ENCODE measurements around the gene ZNF366. TPM values are rescaled to one million over a fixed set of nuclear protein-coding genes. Genes with fewer than 3 reads are reported as not detected.

The ZNF366 gene
- polyA plus RNA-seq, 3 donors = 0.05 to 1.2 (median 0.76) TPM

DNA sequence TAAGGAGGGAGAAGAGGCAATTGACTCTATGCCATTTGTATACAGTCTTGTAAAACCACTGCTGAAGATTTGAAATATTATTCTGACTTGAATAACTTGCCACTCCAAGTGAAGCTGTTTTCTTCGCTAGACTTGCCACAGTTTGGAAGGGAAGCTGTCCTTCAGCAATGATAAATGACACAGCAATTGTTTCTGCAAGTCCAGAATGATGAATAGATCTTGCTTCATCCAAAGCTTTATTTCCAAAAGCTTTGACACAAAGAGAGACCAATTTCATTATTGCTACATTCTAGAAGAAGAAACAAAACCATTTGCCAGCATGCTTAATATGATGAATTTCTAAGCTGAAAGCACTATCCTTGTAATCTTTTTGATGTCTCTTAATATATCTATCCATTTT, 73.7 kb downstream of the ZNF366 start:
- H3K4me2 ChIP-seq (replicated peaks; ENCODE audit: extremely low read depth, low read length, poor library complexity, severe bottlenecking) = no peak overlapping the region
- no peaks in the 10 kb centered on the region for H3K9me3 ChIP-seq (replicated peaks in 1 of 2; ENCODE audit: control insufficient read depth in 1 of 2, insufficient read depth in 1 of 2, low read length in 2 of 2)
- no CpG with 5 or more reads among the region's 1 CpG for WGBS (ENCODE audit: insufficient coverage)
- Mint-ChIP-seq H3K36me3 (no peaks in the 10 kb centered on the region), H3K9me3 (peaks cover 0 to 2% (median 0%) of the 10 kb centered on the region in 7 donors), H3K27me3 (ENCODE audit: low read depth in 3 of 3) (peaks cover 0 to 2% (median 0%) of the 10 kb centered on the region in 3 donors), H3K4me3 (no peak overlapping the region), H3K27ac (peak overlapping the region in 5 of 7 donors; percentile 20 to 69 (median 51)), H3K4me1 (peaks cover 19% of the 10 kb centered on the region)
- DNase-seq = peak; percentile 28 to 37 (median 30)
- TF ChIP-seq, protein P1, sequence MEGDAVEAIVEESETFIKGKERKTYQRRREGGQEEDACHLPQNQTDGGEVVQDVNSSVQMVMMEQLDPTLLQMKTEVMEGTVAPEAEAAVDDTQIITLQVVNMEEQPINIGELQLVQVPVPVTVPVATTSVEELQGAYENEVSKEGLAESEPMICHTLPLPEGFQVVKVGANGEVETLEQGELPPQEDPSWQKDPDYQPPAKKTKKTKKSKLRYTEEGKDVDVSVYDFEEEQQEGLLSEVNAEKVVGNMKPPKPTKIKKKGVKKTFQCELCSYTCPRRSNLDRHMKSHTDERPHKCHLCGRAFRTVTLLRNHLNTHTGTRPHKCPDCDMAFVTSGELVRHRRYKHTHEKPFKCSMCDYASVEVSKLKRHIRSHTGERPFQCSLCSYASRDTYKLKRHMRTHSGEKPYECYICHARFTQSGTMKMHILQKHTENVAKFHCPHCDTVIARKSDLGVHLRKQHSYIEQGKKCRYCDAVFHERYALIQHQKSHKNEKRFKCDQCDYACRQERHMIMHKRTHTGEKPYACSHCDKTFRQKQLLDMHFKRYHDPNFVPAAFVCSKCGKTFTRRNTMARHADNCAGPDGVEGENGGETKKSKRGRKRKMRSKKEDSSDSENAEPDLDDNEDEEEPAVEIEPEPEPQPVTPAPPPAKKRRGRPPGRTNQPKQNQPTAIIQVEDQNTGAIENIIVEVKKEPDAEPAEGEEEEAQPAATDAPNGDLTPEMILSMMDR (IDR thresholded peaks at IDR 0.05) = no peak
- H3K27ac ChIP-seq (ENCODE audit: low read depth in 1 of 2, low read length in 2 of 2) = no peak overlapping the region
- H3K9ac ChIP-seq (ENCODE audit: insufficient read depth, low read length, poor library complexity, severe bottlenecking) = no peak overlapping the region
- no peaks in the 10 kb centered on the region for H3K79me2 ChIP-seq (ENCODE audit: insufficient read depth, low read length)
- intact Hi-C loops (cut with micrococcal nuclease) = no loop called here
- no peaks in the 10 kb centered on the region for H3K36me3 ChIP-seq (replicated peaks in 1 of 2; ENCODE audit: control insufficient read depth in 1 of 2, insufficient read depth in 2 of 2, low read length in 2 of 2)
- no peak overlapping the region for H2AFZ ChIP-seq (ENCODE audit: insufficient read depth, low read depth, low read length, poor library complexity, severe bottlenecking)
- H3K4me1 ChIP-seq (ENCODE audit: control insufficient read depth in 1 of 2, insufficient read depth in 2 of 2, low read length in 2 of 2) = peaks cover 16 to 17% of the 10 kb centered on the region in 2 donors
- no peaks in the 10 kb centered on the region for H4K20me1 ChIP-seq (ENCODE audit: insufficient read depth, low read length)
- no peak overlapping the region for H3K4me3 ChIP-seq (replicated peaks in 1 of 3; ENCODE audit: low read depth in 2 of 3, low read length in 3 of 3)
- no peaks in the 10 kb centered on the region for H3K27me3 ChIP-seq (ENCODE audit: control insufficient read depth in 2 of 2, insufficient read depth in 2 of 2, low read length in 2 of 2)

DNA sequence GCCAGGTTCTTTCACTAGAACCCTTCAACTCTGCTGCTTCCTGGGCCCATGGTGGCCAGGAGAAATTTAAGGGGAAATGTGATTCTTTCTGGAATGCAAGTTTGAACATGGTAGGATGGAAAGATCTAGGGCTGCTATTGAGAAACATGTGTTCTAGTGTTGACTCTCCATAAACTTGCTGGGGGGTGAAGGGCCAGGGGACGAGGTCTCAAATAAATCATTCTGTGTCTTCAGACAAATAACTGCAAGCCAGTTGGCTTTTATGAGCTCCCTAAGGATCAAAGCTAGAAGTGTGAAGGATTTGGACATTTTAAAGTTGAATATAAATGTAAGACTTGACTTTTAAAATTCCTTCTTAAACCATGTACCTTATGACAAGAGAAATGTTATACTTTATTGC, 78.5 kb downstream of the ZNF366 start:
- no peak overlapping the region for H3K27ac ChIP-seq (ENCODE audit: low read depth in 1 of 2, low read length in 2 of 2)
- 75% methylated on average over 1 of the region's 1 CpG for WGBS (ENCODE audit: insufficient coverage)
- peaks cover 8% of the 10 kb centered on the region in 2 donors for H3K4me1 ChIP-seq (ENCODE audit: control insufficient read depth in 1 of 2, insufficient read depth in 2 of 2, low read length in 2 of 2)
- Mint-ChIP-seq H3K4me3 (no peak overlapping the region), H3K27ac (no peak overlapping the region), H3K36me3 (no peaks in the 10 kb centered on the region), H3K27me3 (ENCODE audit: low read depth in 3 of 3) (peaks cover 0 to 1% (median 0%) of the 10 kb centered on the region in 3 donors), H3K4me1 (peaks cover 9% of the 10 kb centered on the region), H3K9me3 (peaks cover 0 to 2% (median 0%) of the 10 kb centered on the region in 7 donors)
- TF ChIP-seq, protein P1 (IDR thresholded peaks at IDR 0.05) = no peak
- H3K4me3 ChIP-seq (replicated peaks in 1 of 3; ENCODE audit: low read depth in 2 of 3, low read length in 3 of 3) = no peak overlapping the region
- H2AFZ ChIP-seq (ENCODE audit: insufficient read depth, low read depth, low read length, poor library complexity, severe bottlenecking) = no peak overlapping the region
- no peaks in the 10 kb centered on the region for H3K36me3 ChIP-seq (replicated peaks in 1 of 2; ENCODE audit: control insufficient read depth in 1 of 2, insufficient read depth in 2 of 2, low read length in 2 of 2)
- no peak overlapping the region for H3K4me2 ChIP-seq (replicated peaks; ENCODE audit: extremely low read depth, low read length, poor library complexity, severe bottlenecking)
- no peaks in the 10 kb centered on the region for H4K20me1 ChIP-seq (ENCODE audit: insufficient read depth, low read length)
- intact Hi-C loops (cut with micrococcal nuclease) = no loop called here
- H3K9me3 ChIP-seq (replicated peaks in 1 of 2; ENCODE audit: control insufficient read depth in 1 of 2, insufficient read depth in 1 of 2, low read length in 2 of 2) = no peaks in the 10 kb centered on the region
- no peak overlapping the region for H3K9ac ChIP-seq (ENCODE audit: insufficient read depth, low read length, poor library complexity, severe bottlenecking)
- no peaks in the 10 kb centered on the region for H3K79me2 ChIP-seq (ENCODE audit: insufficient read depth, low read length)
- no peak for DNase-seq
- H3K27me3 ChIP-seq (ENCODE audit: control insufficient read depth in 2 of 2, insufficient read depth in 2 of 2, low read length in 2 of 2) = no peaks in the 10 kb centered on the region

Measured in CD14-positive monocyte (primary cell).